SK-N-SH (cell line): ENCODE data around the gene SLPI. TPM values are rescaled to one million over a fixed set of nuclear protein-coding genes. Genes with fewer than 3 reads are reported as not detected.

Experiments
- CTCF ChIA-PET: fragments of 300-600, 350-600 bp; formaldehyde crosslinking; extraction: SDS; loops from one replicate; lab custom pipeline; 2021; lab: Yijun Ruan, JAX
- POLR2A ChIA-PET: fragments of 350-600 bp; sonication (Branson Sonifier 250); formaldehyde crosslinking; extraction: SDS; loops from one replicate; lab custom pipeline; 2020; ENCODE audit warnings: antibody characterized with exemption, inconsistent platforms; lab: Yijun Ruan, JAX
- DNase-seq: peaks from one replicate; pipeline ENCODE4 v3.0.0; 2012
- H2AFZ ChIP-seq: fragments of 200-600 bp; sonication (generic); 2 replicates; pipeline ENCODE4 v1.8.1; 2016; ENCODE audit warnings: antibody characterized with exemption, mild to moderate bottlenecking, low read depth
- H3F3A ChIP-seq: fragments of 200-600 bp; sonication (generic); replicated peaks from 2 replicates; pipeline ENCODE3; 2016; ENCODE audit warnings: antibody characterized with exemption, mild to moderate bottlenecking; ENCODE audit not compliant: insufficient read depth
- H3K27ac ChIP-seq, 2 experiments: fragments of 200-500 bp in 1 of 2; fragments of 200-600 bp in 1 of 2; sonication (Bioruptor generic) in 1 of 2; sonication (generic), shearing (Covaris generic) in 1 of 2; 2 replicates each; pipeline versions ENCODE4 v1.5.1 to v1.6.1; 2014 to 2016; ENCODE audit warnings: low read depth in 2 of 2, inconsistent platforms in 1 of 2, low read length in 1 of 2, mild to moderate bottlenecking in 1 of 2, mixed read lengths in 1 of 2
- H3K27me3 ChIP-seq: fragments of 200-600 bp; sonication (generic), shearing (Covaris generic); 2 replicates; pipeline ENCODE4 v1.6.1; 2016; ENCODE audit warnings: mixed run types; ENCODE audit not compliant: insufficient read depth
- H3K36me3 ChIP-seq, 2 experiments: fragments of 200-500 bp in 1 of 2; fragments of 200-600 bp in 1 of 2; sonication (Bioruptor generic) in 1 of 2; sonication (generic) in 1 of 2; replicated peaks in 1 of 2; 2 replicates each; pipeline versions ENCODE3 to v1.5.1; 2014 to 2016; ENCODE audit warnings: low read length in 1 of 2, mild to moderate bottlenecking in 1 of 2; ENCODE audit not compliant: insufficient read depth in 2 of 2, control insufficient read depth in 1 of 2
- H3K4me1 ChIP-seq, 2 experiments: fragments of 200-500 bp in 1 of 2; fragments of 200-600 bp in 1 of 2; sonication (Bioruptor generic) in 1 of 2; sonication (generic), shearing (Covaris generic) in 1 of 2; 2 replicates each; pipeline versions ENCODE4 v1.5.1 to v1.6.1; 2014 to 2016; ENCODE audit warnings: low read depth in 1 of 2, low read length in 1 of 2, mixed run types in 1 of 2; ENCODE audit not compliant: insufficient read depth in 2 of 2, control insufficient read depth in 1 of 2
- H3K4me2 ChIP-seq: fragments of 200-600 bp; sonication (generic), shearing (Covaris generic); 2 replicates; pipeline ENCODE4 v1.6.1; 2017; ENCODE audit warnings: mixed run types
- H3K4me3 ChIP-seq, 2 experiments: fragments of 200-500 bp in 1 of 2; fragments of 200-600 bp in 1 of 2; sonication (Bioruptor generic) in 1 of 2; sonication (generic), shearing (Covaris generic) in 1 of 2; 2 replicates each; pipeline versions ENCODE4 v1.5.1 to v1.8.1; 2014 to 2016; ENCODE audit warnings: low read depth in 2 of 2, inconsistent platforms in 1 of 2, low read length in 1 of 2, mild to moderate bottlenecking in 1 of 2, mixed read lengths in 1 of 2, moderate library complexity in 1 of 2
- H3K79me2 ChIP-seq: fragments of 200-600 bp; sonication (generic); 2 replicates; pipeline ENCODE4 v1.8.1; 2017; ENCODE audit warnings: mild to moderate bottlenecking; ENCODE audit not compliant: insufficient read depth
- H3K9ac ChIP-seq: fragments of 200-600 bp; sonication (generic); 2 replicates; pipeline ENCODE4 v1.6.1; 2017; ENCODE audit warnings: mixed run types
- H3K9me2 ChIP-seq: fragments of 200-600 bp; sonication (generic); 2 replicates; pipeline ENCODE4 v1.6.1; 2017; ENCODE audit warnings: mixed run types
- H3K9me3 ChIP-seq: fragments of 200-600 bp; sonication (generic); 2 replicates; pipeline ENCODE4 v1.6.1; 2017; ENCODE audit warnings: mixed run types, mild to moderate bottlenecking, moderate library complexity
- H4K20me1 ChIP-seq: fragments of 200-600 bp; sonication (generic); 2 replicates; pipeline ENCODE4 v1.6.1; 2017; ENCODE audit warnings: mild to moderate bottlenecking, mixed run types; ENCODE audit not compliant: insufficient read depth
- CTCF ChIP-seq: fragments of 200-600 bp; sonication (generic); IDR thresholded peaks from 2 replicates; pipeline ENCODE4 v1.6.1; 2017; ENCODE audit warnings: antibody characterized with exemption, mild to moderate bottlenecking, moderate library complexity
- ELF1 ChIP-seq: IDR thresholded peaks from 2 replicates; pipeline ENCODE4 v1.4.0; 2012
- FOSL2 ChIP-seq: IDR thresholded peaks from 2 replicates; pipeline ENCODE4 v1.4.0; 2012; ENCODE audit warnings: low read depth, mild to moderate bottlenecking, moderate library complexity, borderline replicate concordance
- GABPA ChIP-seq: IDR thresholded peaks from 2 replicates; pipeline ENCODE4 v1.4.0; 2012; ENCODE audit warnings: low read depth, mild to moderate bottlenecking
- GATA2 ChIP-seq: sonication (generic); formaldehyde crosslinking; IDR thresholded peaks from 2 replicates; pipeline ENCODE4 v1.5.0; 2020; ENCODE audit warnings: mild to moderate bottlenecking, missing genetic modification reagents
- IRF3 ChIP-seq: fragments of 150-350 bp; IDR thresholded peaks from 2 replicates; pipeline ENCODE4 v1.6.1; 2016; ENCODE audit warnings: mild to moderate bottlenecking, low read depth, low read length
- MAX ChIP-seq: IDR thresholded peaks from 2 replicates; pipeline ENCODE4 v1.4.0; 2012; ENCODE audit warnings: low read depth
- MXI1 ChIP-seq: IDR thresholded peaks from 2 replicates; pipeline ENCODE4 v1.6.1; 2012; ENCODE audit warnings: mild to moderate bottlenecking, low read depth, low read length, improper control_type of control experiment
- NRF1 ChIP-seq: IDR thresholded peaks from 2 replicates; pipeline ENCODE4 v1.6.1; 2012; ENCODE audit warnings: low read depth, mild to moderate bottlenecking, low read length
- POLR2AphosphoS5 ChIP-seq: IDR thresholded peaks from 2 replicates; pipeline ENCODE4 v1.6.1; 2012; ENCODE audit warnings: low read depth, low read length
- RAD21 ChIP-seq: IDR thresholded peaks from 2 replicates; pipeline ENCODE4 v1.6.1; 2012; ENCODE audit warnings: mild to moderate bottlenecking, low read length
- REST ChIP-seq: IDR thresholded peaks from 2 replicates; pipeline ENCODE4 v1.6.1; 2012; ENCODE audit warnings: mild to moderate bottlenecking, low read depth, low read length, moderate library complexity
- TCF12 ChIP-seq: IDR thresholded peaks from 2 replicates; pipeline ENCODE4 v1.4.0; 2012
- USF1 ChIP-seq: IDR thresholded peaks from 2 replicates; pipeline ENCODE4 v1.4.0; 2012; ENCODE audit warnings: low read depth, borderline replicate concordance
- USF2 ChIP-seq: fragments of 150-350 bp; IDR thresholded peaks from 2 replicates; pipeline ENCODE4 v1.6.1; 2017; ENCODE audit warnings: antibody characterized with exemption, low read length, low read depth, borderline replicate concordance
- ZBTB33 ChIP-seq: IDR thresholded peaks from 2 replicates; pipeline ENCODE4 v1.4.0; 2012; ENCODE audit warnings: low read depth, borderline replicate concordance
- WGBS: methylation state at CpG from one replicate; pipeline ENCODE4 v1.1.6; 2017; ENCODE audit warnings: low lambda C conversion rate; 5-methylcytosine and 5-hydroxymethylcytosine counted together
- polyA plus RNA-seq, 3 experiments: library from polyadenylated mRNA; depleted of rRNA; stranded (reverse); fragments of >200 nt; gene quantifications; 2 replicates each; pipeline ENCODE4 v1.2.3, GENCODE V29; 2012

Gene SLPI
- polyA plus RNA-seq, 1 of the 3 experiments (the other 2 are of a cell fraction), result not detected

- CTCF ChIA-PET, result interaction anchor here (0.9 to 7.9 kb wide), 5 partner anchors 16 to 277 kb away, joined by 3 to 113 read pairs (median 3); partner anchors contain the start of gene KCNS1
- TF ChIP-seq ELF1 (no peak), USF1 (no peak), POLR2AphosphoS5 (no peak), USF2 (no peak), FOSL2 (no peak), GABPA (no peak), ZBTB33 (no peak), NRF1 (no peak), MAX (no peak), TCF12 (no peak), GATA2 (CRISPR knock-in tag) (no peak), CTCF (no peak), RAD21 (no peak), REST (no peak), MXI1 (no peak), IRF3 (no peak)
- TF ChIP-seq, all 33 proteins: peak for 0
- H2AFZ ChIP-seq, result no peak overlapping the region
- H3K27ac ChIP-seq, result no peak overlapping the region
- H4K20me1 ChIP-seq, result no peaks in the 10 kb centered on the region
- peaks cover 0 to 1% of the 10 kb centered on the region in 2 experiments; a peak in 1 of 4 replicates for H3K4me1 ChIP-seq
- no peaks in the 10 kb centered on the region for H3K79me2 ChIP-seq
- POLR2A ChIA-PET, result no interaction called here
- WGBS, result 51% methylated on average over 4 of the region's 4 CpGs
- H3K9ac ChIP-seq, result no peak overlapping the region
- H3K9me3 ChIP-seq, result no peaks in the 10 kb centered on the region
- DNase-seq, result no peak
- H3K4me3 ChIP-seq, result no peak overlapping the region
- H3K9me2 ChIP-seq, result no peaks in the 10 kb centered on the region
- no peak overlapping the region for H3K4me2 ChIP-seq
- H3K27me3 ChIP-seq, result peaks cover 6% of the 10 kb centered on the region
- peaks cover 4% of the 10 kb centered on the region for H3F3A ChIP-seq
- H3K36me3 ChIP-seq, result no peaks in the 10 kb centered on the region
Observed at GRCh38 chr20:45288376-45288775, 34.0 kb upstream of the SLPI start.
